Measurements from ENCODE around the gene UBAC2. TPM values are rescaled to one million over a fixed set of nuclear protein-coding genes. Genes with fewer than 3 reads are reported as not detected.

Gene UBAC2
- total RNA-seq, 4 donors from 2014 or later = 51.0 to 71.5 (median 61.1) TPM

GRCh38 chr13:99330942-99331341 lies 130.3 kb downstream of the UBAC2 start:
- no peaks in the 10 kb centered on the region for H3K27me3 ChIP-seq
- intact Hi-C loops (cut with DNase I; ENCODE audit: low total_unique reads) (no loop called here), in situ Hi-C loops (cut with MboI; ENCODE audit: low sequenced_read_pairs in 4 of 4) (no loop called here)
- no peak for ATAC-seq
- H3K27ac ChIP-seq = no peak overlapping the region
- DNase-seq = no peak
- H3K36me3 ChIP-seq = no peaks in the 10 kb centered on the region
- no peaks in the 10 kb centered on the region for H3K9me3 ChIP-seq
- TF ChIP-seq, protein P1, sequence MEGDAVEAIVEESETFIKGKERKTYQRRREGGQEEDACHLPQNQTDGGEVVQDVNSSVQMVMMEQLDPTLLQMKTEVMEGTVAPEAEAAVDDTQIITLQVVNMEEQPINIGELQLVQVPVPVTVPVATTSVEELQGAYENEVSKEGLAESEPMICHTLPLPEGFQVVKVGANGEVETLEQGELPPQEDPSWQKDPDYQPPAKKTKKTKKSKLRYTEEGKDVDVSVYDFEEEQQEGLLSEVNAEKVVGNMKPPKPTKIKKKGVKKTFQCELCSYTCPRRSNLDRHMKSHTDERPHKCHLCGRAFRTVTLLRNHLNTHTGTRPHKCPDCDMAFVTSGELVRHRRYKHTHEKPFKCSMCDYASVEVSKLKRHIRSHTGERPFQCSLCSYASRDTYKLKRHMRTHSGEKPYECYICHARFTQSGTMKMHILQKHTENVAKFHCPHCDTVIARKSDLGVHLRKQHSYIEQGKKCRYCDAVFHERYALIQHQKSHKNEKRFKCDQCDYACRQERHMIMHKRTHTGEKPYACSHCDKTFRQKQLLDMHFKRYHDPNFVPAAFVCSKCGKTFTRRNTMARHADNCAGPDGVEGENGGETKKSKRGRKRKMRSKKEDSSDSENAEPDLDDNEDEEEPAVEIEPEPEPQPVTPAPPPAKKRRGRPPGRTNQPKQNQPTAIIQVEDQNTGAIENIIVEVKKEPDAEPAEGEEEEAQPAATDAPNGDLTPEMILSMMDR (IDR thresholded peaks at IDR 0.05 in 4 of 5, conservative IDR thresholded peaks at IDR 0.05 in 1 of 5) = no peak
- TF ChIP-seq POLR2A (IDR thresholded peaks at IDR 0.05) = no peak
- H3K4me3 ChIP-seq = no peak overlapping the region
- peaks cover 10 to 18% of the 10 kb centered on the region in 2 donors for H3K4me1 ChIP-seq

- Histone ChIP-seq H3K36me3 (no peaks in the 10 kb centered on the region), H3K27ac (peak overlapping the region; percentile 8 to 29 (median 27)), H3K27me3 (no peaks in the 10 kb centered on the region), H3K4me1 (peaks cover 10 to 23% of the 10 kb centered on the region in 2 donors), H3K4me3 (no peak overlapping the region), H3K9me3 (no peaks in the 10 kb centered on the region)
- ATAC-seq = peak; percentile 53 to 67
- DNase-seq = no peak
- in situ Hi-C loops (cut with MboI; ENCODE audit: low sequenced_read_pairs in 4 of 4) (no loop called here), intact Hi-C loops (cut with DNase I; ENCODE audit: low total_unique reads) (no loop called here)
- TF ChIP-seq, protein P1 (IDR thresholded peaks at IDR 0.05 in 4 of 5, conservative IDR thresholded peaks at IDR 0.05 in 1 of 5) = no peak
- TF ChIP-seq POLR2A (IDR thresholded peaks at IDR 0.05) = no peak
Measured at GRCh38 chr13:99331881-99332293, 131.2 kb downstream of the UBAC2 start.

- in situ Hi-C loops (cut with MboI; ENCODE audit: low sequenced_read_pairs in 4 of 4) (no loop called here), intact Hi-C loops (cut with DNase I; ENCODE audit: low total_unique reads) (no loop called here)
- Histone ChIP-seq H3K9me3 (no peaks in the 10 kb centered on the region), H3K4me3 (no peak overlapping the region), H3K36me3 (no peaks in the 10 kb centered on the region), H3K4me1 (peaks cover 10 to 23% of the 10 kb centered on the region in 2 donors), H3K27ac (peak overlapping the region; percentile 8 to 29 (median 27)), H3K27me3 (no peaks in the 10 kb centered on the region)
- peak in 1 of 2 donors; percentile 52 for DNase-seq
- peak in 1 of 2 donors; percentile 42 for ATAC-seq
- TF ChIP-seq POLR2A (IDR thresholded peaks at IDR 0.05) = no peak
- TF ChIP-seq, protein P1 (IDR thresholded peaks at IDR 0.05 in 4 of 5, conservative IDR thresholded peaks at IDR 0.05 in 1 of 5) = no peak
Measured at GRCh38 chr13:99332456-99332855, 131.8 kb downstream of the UBAC2 start.

GRCh38 chr13:99334221-99334620 lies 133.6 kb downstream of the UBAC2 start:
- Histone ChIP-seq H3K4me3 (no peak overlapping the region), H3K27ac (no peak overlapping the region), H3K9me3 (no peaks in the 10 kb centered on the region), H3K4me1 (peaks cover 10 to 23% of the 10 kb centered on the region in 2 donors), H3K27me3 (no peaks in the 10 kb centered on the region), H3K36me3 (peaks cover 0 to 4% of the 10 kb centered on the region in 2 donors)
- intact Hi-C loops (cut with DNase I; ENCODE audit: low total_unique reads) = no loop called here
- no peak for ATAC-seq
- DNase-seq = no peak
- TF ChIP-seq, protein P1 (IDR thresholded peaks at IDR 0.05 in 4 of 5, conservative IDR thresholded peaks at IDR 0.05 in 1 of 5) = no peak
- no peak for TF ChIP-seq POLR2A (IDR thresholded peaks at IDR 0.05)
- in situ Hi-C loops (cut with MboI; ENCODE audit: low sequenced_read_pairs in 4 of 4) = no loop called here

DNA sequence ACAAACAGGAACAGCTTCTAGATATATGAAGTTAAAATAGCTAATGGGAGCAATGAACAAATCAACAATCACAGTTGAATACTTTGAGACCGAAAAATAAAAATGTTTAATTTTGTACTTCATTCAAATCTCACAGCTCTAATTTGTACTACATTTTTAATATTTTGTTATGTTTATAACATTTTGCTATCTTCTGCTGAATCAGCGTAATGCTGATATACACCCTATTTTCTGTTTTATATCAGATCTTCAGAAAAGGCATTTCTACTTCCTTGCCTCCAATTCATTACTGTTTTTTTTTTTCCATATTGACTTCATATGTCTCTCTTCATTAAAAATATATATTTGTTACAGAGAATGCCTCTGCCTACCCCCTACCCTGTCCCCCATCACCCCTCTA lies 134.4 kb downstream of the UBAC2 start:
- Histone ChIP-seq H3K4me1 (peaks cover 10 to 23% of the 10 kb centered on the region in 2 donors), H3K4me3 (no peak overlapping the region), H3K9me3 (no peaks in the 10 kb centered on the region), H3K27ac (no peak overlapping the region), H3K27me3 (no peaks in the 10 kb centered on the region), H3K36me3 (peaks cover 0 to 5% of the 10 kb centered on the region in 2 donors)
- DNase-seq = no peak
- intact Hi-C loops (cut with DNase I; ENCODE audit: low total_unique reads) = no loop called here
- no peak for ATAC-seq
- TF ChIP-seq, protein P1 (IDR thresholded peaks at IDR 0.05 in 4 of 5, conservative IDR thresholded peaks at IDR 0.05 in 1 of 5) = no peak
- TF ChIP-seq POLR2A (IDR thresholded peaks at IDR 0.05) = no peak
- in situ Hi-C loops (cut with MboI; ENCODE audit: low sequenced_read_pairs in 4 of 4) = no loop called here
